Breast epithelium (tissue), 4 donors: ENCODE measurements around the gene UNC5A. TPM values are rescaled to one million over a fixed set of nuclear protein-coding genes. Genes with fewer than 3 reads are reported as not detected.

Experiments used
- DNase-seq, 2 donors: peaks; one replicate each; pipeline ENCODE4 v3.0.0-alpha.2; 2019; ENCODE audit warnings: low spot score in 2 of 2
- H3K27ac ChIP-seq, 2 donors: fragments of 200-600 bp; sonication (generic) in 1 of 2; one replicate each; pipeline ENCODE4 v1.5.1; 2016 to 2019; ENCODE audit warnings: mild to moderate bottlenecking in 1 of 2
- H3K27me3 ChIP-seq, 2 donors: fragments of 200-600 bp; sonication (generic) in 1 of 2; one replicate each; pipeline versions ENCODE4 v1.5.1 to v1.6.0; 2017 to 2019; ENCODE audit warnings: control low read depth in 1 of 2, mild to moderate bottlenecking in 1 of 2
- H3K36me3 ChIP-seq: fragments of 200-600 bp; one replicate; pipeline ENCODE4 v1.5.1; 2019
- H3K4me1 ChIP-seq, 2 donors: fragments of 200-600 bp; sonication (generic); one replicate each; pipeline ENCODE4 v1.5.1; 2016 to 2019; ENCODE audit warnings: control low read depth in 1 of 2
- H3K4me3 ChIP-seq, 3 donors: fragments of 200-600 bp; sonication (generic); 1 replicate in 2 of 3; 2 replicates in 1 of 3; pipeline ENCODE4 v1.5.1; 2016 to 2019; ENCODE audit warnings: mild to moderate bottlenecking in 3 of 3, moderate library complexity in 2 of 3
- H3K9me3 ChIP-seq, 2 donors: fragments of 200-600 bp; sonication (generic) in 1 of 2; one replicate each; pipeline ENCODE4 v1.5.1; 2016 to 2019; ENCODE audit warnings: control low read depth in 1 of 2
- POLR2A ChIP-seq: fragments of 450-650 bp; IDR thresholded peaks from one replicate; pipeline ENCODE4 v1.6.1; 2016; ENCODE audit warnings: antibody characterized with exemption, mild to moderate bottlenecking, moderate library complexity
- POLR2AphosphoS5 ChIP-seq, 3 donors: sonication (generic); formaldehyde crosslinking; IDR thresholded peaks; one replicate each; pipeline ENCODE4 v1.6.1; 2017; ENCODE audit warnings: antibody characterized with exemption in 3 of 3
- intact Hi-C: fragments of 100-400 bp; cut with DNase I; formaldehyde crosslinking; loops from one replicate; pipeline ENCODE4 v1.15.1; 2023; ENCODE audit warnings: low total_unique reads
- total RNA-seq, 3 donors: library from RNA; depleted of rRNA; stranded (reverse); fragments of >200 nt; gene quantifications; one replicate each; pipeline ENCODE4 v1.1.0, GENCODE V29; 2016
- TF ChIP-seq, protein P1 (sequence below), 3 donors: fragments of 450-650 bp; IDR thresholded peaks; one replicate each; pipeline ENCODE4 v1.5.1; 2016 to 2017; ENCODE audit warnings: antibody characterized with exemption in 3 of 3, mild to moderate bottlenecking in 3 of 3, moderate library complexity in 3 of 3

Gene UNC5A
- total RNA-seq, 3 donors from 2014 or later: 0.15 to 2.9 TPM; not detected in 1

DNA sequence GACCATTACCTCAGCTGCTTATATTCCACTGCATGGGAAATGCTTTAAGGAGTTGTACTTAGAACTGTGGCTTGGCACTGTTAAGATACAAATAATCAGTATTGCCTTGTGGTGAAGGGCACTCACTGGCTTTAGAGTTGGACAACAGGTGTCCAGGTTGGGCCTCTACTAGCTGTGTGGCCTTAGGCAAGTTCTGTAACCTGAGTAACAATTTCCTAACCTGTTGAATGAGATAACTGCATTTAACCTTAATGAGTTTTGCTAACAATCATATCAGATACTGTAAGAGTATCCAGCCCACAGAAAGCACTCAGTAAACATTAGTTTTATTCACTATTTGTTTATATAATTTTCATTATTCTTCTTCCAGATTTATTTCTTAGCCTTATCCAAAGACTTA is 106.0 kb downstream of the UNC5A start:
- Histone ChIP-seq H3K36me3 (no peaks in the 10 kb centered on the region), H3K27ac (no peak overlapping the region), H3K27me3 (no peaks in the 10 kb centered on the region), H3K4me1 (no peaks in the 10 kb centered on the region), H3K9me3 (no peaks in the 10 kb centered on the region), H3K4me3 (no peak overlapping the region)
- intact Hi-C loops: no loop called here
- no peak for DNase-seq
- TF ChIP-seq, protein P1, sequence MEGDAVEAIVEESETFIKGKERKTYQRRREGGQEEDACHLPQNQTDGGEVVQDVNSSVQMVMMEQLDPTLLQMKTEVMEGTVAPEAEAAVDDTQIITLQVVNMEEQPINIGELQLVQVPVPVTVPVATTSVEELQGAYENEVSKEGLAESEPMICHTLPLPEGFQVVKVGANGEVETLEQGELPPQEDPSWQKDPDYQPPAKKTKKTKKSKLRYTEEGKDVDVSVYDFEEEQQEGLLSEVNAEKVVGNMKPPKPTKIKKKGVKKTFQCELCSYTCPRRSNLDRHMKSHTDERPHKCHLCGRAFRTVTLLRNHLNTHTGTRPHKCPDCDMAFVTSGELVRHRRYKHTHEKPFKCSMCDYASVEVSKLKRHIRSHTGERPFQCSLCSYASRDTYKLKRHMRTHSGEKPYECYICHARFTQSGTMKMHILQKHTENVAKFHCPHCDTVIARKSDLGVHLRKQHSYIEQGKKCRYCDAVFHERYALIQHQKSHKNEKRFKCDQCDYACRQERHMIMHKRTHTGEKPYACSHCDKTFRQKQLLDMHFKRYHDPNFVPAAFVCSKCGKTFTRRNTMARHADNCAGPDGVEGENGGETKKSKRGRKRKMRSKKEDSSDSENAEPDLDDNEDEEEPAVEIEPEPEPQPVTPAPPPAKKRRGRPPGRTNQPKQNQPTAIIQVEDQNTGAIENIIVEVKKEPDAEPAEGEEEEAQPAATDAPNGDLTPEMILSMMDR (IDR thresholded peaks at IDR 0.05): no peak
- TF ChIP-seq POLR2A (no peak), POLR2AphosphoS5 (IDR thresholded peaks at IDR 0.05) (no peak)

DNA sequence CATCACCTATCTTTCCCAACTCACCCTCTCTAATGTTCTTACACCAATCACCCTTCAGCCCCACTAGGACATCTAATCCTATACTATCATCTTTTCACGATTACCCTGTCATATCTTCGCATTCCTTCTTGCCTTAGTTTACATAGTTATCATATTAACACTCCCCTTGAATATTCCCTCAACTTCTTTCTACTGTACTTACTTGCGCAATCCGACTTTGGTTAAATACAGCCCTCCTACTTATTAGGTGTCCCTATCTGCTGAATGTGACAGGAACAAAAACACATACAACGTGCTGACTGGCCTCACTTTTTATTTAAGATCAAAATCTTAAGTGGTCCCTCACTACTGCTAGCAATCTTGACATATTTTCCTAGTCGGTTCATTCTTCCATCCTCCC is 108.3 kb downstream of the UNC5A start:
- Histone ChIP-seq H3K27ac (no peak overlapping the region), H3K27me3 (no peaks in the 10 kb centered on the region), H3K36me3 (no peaks in the 10 kb centered on the region), H3K4me1 (no peaks in the 10 kb centered on the region), H3K4me3 (no peak overlapping the region), H3K9me3 (no peaks in the 10 kb centered on the region)
- intact Hi-C loops: no loop called here
- DNase-seq: no peak
- TF ChIP-seq, protein P1 (IDR thresholded peaks at IDR 0.05): no peak
- no peak for TF ChIP-seq POLR2A
- no peak for TF ChIP-seq POLR2AphosphoS5 (IDR thresholded peaks at IDR 0.05)

DNA sequence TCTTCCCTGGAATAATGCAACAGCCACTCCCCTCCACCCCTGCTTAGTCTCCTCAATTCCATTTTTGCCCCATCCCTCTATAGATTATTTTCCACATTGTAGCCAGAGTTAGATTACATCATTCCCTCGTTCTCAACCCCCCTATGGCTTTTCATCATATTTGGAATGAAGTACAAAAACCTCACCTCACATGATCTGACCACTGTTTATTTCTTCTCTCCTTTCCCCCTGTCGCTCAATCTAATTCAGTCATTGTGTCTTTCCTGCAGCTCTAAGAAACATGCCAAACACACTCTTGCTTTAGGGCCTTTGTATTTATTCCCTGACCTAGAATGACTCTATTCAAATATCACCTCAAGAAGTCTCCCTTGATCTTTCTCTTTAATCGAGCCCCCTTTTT is 111.4 kb downstream of the UNC5A start:
- Histone ChIP-seq H3K27ac (no peak overlapping the region), H3K36me3 (no peaks in the 10 kb centered on the region), H3K27me3 (no peaks in the 10 kb centered on the region), H3K4me3 (no peak overlapping the region), H3K9me3 (no peaks in the 10 kb centered on the region), H3K4me1 (no peaks in the 10 kb centered on the region)
- intact Hi-C loops: loop anchor here (5.0 kb wide), 1 partner anchor 256 kb away; no protein-coding TSS in a partner anchor
- TF ChIP-seq, protein P1 (IDR thresholded peaks at IDR 0.05): no peak
- no peak for TF ChIP-seq POLR2AphosphoS5 (IDR thresholded peaks at IDR 0.05)
- TF ChIP-seq POLR2A: no peak
- no peak for DNase-seq

DNA sequence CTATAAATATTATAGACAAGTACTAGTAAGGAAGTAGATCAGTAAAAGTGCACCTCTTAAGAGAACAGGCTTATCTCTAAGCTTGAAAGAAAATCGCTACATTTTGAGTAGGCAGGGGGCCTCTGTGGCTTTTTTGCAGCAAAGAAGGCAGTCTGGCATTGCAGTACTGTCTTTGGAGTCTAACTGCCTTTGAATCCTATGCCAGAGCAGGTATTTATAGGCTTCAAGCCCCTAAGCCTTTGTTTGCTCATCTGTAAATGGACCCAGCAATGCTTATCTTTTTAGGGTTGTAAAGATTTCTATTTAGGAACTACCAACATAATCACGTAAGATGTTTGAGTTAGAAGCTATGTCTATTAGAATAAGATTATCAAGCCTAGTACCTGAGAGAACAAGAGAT is 112.5 kb downstream of the UNC5A start:
- no peaks in the 10 kb centered on the region for H3K27me3 ChIP-seq
- no peaks in the 10 kb centered on the region for H3K36me3 ChIP-seq
- intact Hi-C loops: loop anchor here (5.0 kb wide), 1 partner anchor 254 kb away; no protein-coding TSS in a partner anchor
- H3K27ac ChIP-seq: no peak overlapping the region
- H3K4me1 ChIP-seq: no peaks in the 10 kb centered on the region
- no peak overlapping the region for H3K4me3 ChIP-seq
- H3K9me3 ChIP-seq: no peaks in the 10 kb centered on the region
- DNase-seq: no peak
- TF ChIP-seq POLR2AphosphoS5 (IDR thresholded peaks at IDR 0.05) (no peak), POLR2A (no peak)
- TF ChIP-seq, protein P1 (IDR thresholded peaks at IDR 0.05): no peak

DNA sequence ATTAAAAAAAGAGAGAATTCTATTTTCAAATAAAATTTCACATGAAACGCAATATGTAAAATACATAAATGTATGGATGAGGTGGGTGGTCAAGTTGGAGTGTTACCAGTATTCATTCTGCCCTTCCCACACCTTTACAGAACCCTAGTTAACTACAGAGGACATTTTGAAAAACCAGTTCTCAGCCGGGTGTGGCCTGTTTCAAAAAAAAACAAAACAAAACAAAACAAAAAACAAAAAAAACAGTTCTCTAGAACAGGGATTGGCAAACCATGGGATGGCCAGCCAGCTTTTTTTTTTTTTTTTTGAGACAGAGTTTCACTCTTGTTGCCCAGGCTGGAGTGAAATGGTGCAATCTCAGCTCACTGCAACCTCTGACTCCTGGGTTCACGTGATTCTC is 117.2 kb downstream of the UNC5A start:
- Histone ChIP-seq H3K36me3 (no peaks in the 10 kb centered on the region), H3K27ac (no peak overlapping the region), H3K4me3 (no peak overlapping the region), H3K4me1 (no peaks in the 10 kb centered on the region), H3K27me3 (no peaks in the 10 kb centered on the region), H3K9me3 (no peaks in the 10 kb centered on the region)
- intact Hi-C loops: no loop called here
- TF ChIP-seq, protein P1 (IDR thresholded peaks at IDR 0.05): no peak
- TF ChIP-seq POLR2A (no peak), POLR2AphosphoS5 (IDR thresholded peaks at IDR 0.05) (no peak)
- DNase-seq: no peak
